Forelimb muscle (tissue), 1 donor: ENCODE data around the gene KCNQ5. TPM values are rescaled to one million over a fixed set of nuclear protein-coding genes. Genes with fewer than 3 reads are reported as not detected.
"Not testable (repeated sequence)": the region's sequence is repeated elsewhere in the genome, so short reads cannot be mapped to it uniquely, and the experiment has no call there.

Source experiments
- DNase-seq: peaks from one replicate; pipeline ENCODE4 v3.0.0-alpha.2; 2013; ENCODE audit warnings: low read depth
- polyA plus RNA-seq: library from polyadenylated mRNA; unstranded; fragments of 120-200 nt; gene quantifications from one replicate; pipeline ENCODE4 v1.2.1, GENCODE V29; 2013; ENCODE audit not compliant: insufficient read length

Gene KCNQ5
- polyA plus RNA-seq, 1 donor, result 0.85 TPM

DNA sequence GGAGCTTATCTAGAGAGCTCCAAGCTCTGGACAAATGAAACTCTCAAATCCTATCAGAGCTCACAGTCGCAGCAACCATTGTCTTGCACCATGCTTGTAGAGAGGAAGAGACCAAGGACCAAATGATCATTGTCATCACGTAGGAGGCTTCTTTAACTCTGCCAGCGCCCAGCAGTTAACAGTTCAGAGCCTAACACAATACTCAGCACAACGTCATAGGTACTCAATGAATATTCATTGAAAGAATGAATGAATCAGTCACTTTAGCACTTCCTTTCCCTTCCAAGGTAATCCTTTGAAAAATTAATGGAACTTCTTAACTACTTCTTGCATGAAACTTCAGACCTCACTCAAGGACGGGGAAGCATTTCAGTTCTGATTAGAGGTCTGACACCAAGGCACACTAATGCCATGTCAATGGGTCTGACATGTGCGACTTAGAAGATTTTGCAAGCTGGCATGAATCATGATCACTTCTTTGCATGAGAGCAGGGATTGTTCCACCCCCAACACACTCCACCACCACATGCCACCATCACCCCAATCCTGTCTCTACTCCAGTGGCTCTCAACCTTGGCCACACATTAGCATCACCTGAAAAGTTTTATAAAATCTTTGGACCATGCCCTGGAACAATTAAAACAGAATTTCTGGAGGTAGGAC, 558.3 kb downstream of the KCNQ5 start:
- DNase-seq, result no peak

DNA sequence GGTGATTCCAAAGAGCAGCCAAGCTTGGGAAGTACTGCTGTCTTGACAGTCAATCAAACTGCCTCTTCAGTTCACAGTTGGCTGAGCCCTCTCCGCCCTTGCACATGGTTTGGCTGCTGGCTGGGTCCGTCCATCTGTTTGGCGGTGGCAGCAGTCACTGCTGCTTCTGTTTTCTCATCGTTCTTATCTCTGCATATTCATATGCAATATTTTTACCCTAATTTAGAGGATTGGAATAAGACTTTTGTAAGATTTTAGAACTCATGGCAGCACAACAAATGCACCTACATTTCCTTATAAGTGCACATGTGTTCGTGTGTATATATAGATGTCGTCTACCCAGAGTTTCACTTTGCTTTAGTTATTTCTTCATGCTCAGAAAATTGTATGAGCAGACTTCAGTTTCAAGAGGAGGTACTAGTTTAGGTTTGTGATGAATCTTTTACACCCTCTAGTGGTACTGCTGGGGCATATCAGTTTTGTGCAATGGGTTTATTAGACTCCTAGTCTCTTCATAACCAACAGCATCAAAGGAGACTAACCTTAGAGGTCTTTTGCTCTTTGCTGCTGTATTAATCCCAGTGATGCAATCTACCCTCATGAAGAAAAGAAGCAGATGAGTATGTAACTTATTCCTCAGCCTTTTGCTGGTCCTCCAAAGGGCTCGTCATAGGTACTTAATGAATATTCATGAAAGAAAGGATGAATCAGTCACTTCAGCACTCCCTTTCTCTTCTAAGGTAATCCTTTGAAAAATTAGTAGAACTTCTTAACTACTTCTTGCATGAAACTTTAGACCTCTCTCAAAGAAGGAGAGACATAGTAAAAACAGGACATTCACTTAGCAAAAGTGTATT, 559.1 kb downstream of the KCNQ5 start:
- peak; percentile 32 for DNase-seq

DNA sequence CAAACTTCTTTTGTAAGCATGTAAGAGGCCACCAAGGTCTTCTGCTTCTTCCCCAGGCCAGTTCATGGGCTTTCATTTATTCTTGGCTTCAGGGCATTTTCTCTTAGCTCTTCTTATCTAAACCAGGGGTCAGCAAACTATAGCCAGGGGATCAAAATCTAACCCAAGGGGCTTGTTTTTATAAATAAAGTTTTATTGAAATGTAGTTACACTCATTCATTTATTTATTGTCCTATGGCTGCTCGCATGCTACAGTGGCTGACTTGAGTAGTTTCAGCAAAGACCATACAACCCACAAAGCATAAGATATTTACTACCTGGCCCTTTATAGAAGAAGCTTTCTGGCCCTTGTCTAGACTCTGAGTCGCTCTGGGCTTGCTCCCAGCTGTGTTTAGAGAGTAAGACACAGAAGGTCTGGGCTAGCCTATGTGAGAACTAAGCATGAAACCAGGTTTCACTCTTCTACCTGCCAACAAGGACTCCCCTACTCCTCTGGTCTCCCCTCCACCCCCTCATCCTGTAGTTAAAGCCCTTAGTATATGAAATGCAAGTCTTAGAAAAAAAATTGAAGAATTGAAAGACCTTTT, 560.2 kb downstream of the KCNQ5 start:
- DNase-seq, result no peak

DNA sequence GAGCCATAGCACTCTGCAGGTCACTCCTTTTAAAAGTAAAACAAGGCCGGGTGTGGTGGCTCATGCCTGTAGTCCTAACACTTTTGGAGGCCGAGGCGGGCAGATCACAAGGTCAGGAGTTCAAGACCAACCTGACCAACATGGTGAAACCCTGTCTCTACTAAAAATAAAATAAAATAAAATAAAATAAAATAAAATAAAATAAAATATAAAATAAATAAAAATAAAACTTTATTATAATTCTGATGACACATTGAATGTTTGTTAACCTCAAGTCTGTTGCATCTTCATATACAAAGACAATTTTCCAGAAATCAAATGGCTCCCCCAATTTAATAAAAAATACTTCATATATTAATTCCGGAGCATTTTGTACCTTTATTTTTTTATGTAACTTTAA, 571.4 kb downstream of the KCNQ5 start:
- DNase-seq, result not testable (repeated sequence)

DNA sequence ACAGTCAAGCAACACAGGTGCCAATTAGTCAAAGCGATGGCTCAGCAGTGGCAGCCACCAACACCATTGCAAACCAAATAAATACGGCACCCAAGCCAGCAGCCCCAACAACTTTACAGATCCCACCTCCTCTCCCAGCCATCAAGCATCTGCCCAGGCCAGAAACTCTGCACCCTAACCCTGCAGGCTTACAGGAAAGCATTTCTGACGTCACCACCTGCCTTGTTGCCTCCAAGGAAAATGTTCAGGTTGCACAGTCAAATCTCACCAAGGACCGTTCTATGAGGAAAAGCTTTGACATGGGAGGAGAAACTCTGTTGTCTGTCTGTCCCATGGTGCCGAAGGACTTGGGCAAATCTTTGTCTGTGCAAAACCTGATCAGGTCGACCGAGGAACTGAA, 572.9 kb downstream of the KCNQ5 start:
- DNase-seq, result no peak

DNA sequence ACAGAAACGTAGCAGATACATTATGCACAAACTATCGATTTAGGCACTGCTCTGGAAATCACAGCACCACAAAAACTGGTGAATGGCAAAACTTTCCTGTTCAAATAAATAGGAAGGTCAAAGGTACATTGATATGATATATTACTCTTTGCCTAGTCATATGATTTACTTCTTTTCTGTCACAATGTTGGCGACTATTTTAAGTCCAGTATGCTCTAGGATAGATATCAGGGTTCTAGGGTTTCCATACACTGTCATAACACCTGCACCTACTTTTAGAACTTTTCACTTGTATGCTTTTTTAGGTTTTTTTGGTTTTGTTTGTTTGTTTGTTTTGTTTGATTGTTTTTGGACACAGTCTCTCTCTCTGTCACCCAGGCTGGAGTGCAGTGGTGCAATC, 578.4 kb downstream of the KCNQ5 start:
- DNase-seq, result no peak

DNA sequence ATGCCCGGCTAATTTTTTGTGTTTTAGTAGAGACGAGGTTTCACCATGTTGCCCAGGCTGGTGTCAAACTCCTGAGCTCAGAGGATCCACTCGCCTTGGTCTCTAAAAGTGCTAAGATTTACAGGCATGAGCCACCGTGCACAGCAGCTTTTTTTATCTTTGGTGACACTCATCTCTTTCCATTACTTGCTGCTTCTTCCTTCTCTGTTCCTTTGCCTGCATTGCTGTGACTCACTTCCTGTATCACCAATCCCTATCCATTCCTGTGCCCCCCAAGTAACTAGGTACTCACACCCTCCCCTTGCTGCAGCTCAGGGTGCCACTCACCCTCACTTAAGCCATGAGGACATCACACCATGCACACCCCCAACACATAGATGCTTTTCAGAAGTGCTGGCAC, 578.9 kb downstream of the KCNQ5 start:
- no peak for DNase-seq

DNA sequence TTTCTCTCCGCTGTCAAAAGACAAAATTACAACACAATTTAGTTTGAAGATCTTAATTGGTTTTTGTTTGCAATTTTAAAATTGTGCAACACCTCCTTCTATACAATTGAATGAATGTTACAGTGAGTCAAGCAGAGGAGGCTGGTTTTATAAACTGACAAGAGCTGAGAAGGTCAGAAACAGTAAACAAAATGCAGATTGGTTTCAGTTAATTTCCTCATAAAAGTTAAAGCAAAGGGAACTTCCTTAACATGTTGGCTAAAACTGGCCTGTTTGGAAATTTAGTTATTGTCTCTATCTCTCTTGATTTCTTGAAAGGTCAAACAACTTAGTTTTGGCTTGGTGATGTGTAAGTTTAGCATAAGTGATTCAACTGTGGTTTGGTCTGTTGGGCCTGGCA, 581.2 kb downstream of the KCNQ5 start:
- no peak for DNase-seq

DNA sequence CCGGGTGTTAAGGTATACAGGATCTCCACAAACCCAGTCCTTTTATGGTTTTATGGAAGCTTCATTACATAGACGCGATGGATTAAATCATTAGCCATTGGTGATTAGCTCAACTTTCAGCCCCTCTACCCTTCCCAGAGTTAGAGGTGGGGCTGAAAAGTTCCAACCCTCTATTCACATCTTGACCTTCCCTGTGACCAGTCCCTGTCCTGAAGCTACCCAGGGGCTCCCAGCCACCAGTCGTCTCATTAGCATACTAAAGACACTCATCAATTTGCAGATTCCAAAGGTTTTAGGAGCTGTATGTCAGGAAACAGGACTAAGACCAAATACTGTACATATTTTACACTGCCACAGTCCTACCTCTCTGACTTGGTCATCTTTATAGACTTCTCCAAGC, 582.4 kb downstream of the KCNQ5 start:
- DNase-seq, result no peak

DNA sequence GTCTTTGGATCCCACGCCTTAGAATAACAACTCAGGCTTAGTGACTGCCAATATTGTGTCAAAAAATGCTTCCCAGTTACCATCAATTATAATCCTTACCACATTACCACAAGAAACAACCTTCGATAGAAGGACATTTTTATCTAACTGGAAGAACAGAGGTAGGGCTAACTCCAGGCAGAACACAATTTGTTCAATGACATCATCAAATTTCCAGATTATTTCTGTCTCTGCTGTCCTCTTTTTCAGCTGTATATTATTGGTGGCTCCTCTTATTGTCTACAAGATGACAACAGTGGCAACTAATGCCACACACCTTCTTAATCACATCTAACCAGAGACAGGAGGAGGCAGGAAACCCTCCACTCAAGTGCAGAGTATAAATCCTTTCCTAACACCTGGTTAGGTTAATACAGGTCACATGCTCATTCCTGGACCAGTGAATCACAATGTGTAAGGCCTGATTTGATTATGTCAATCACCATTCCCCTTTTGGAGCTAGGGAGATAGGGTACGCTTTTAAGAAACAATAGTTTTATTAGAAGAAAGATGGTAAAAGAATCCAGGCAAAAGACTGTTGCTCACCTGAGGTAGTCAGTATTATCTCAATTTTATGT, 585.5 kb downstream of the KCNQ5 start:
- no peak for DNase-seq

DNA sequence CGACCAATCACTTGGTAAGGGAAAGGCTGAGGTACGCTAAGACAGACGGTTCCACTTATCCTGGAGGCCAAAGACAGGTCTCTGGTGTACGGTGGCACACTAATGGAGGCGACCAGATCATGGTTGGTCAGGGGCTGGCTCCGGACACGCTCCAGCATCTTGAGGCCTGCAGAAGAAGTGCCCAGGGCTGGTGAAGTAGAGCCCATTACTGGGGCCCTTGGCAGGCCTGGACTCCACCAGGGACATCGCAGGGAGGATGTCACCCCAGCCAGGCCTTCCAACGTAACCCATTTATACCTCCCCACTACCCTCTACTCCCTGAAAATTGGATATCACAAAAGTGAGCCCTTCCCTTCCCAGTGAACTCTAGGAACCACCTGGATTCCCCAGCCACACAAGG, 587.3 kb downstream of the KCNQ5 start:
- no peak for DNase-seq

DNA sequence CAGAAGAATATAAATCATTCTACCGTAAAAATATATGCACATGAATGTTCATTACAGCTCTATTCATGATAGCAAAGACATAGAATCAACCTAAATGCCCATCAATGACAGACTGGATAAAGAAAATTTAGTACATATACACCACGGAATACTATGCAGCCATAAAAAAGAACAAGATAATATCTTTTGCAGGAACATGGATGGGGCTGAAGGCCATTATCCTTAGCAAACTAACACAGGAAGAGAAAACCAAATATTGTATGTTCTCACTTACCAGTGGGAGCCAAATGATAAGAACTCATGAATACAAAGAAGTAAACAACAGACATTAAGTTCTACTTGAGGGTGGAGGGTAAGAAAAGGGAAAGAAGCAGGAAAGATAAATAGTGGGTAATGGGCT, 595.0 kb downstream of the KCNQ5 start:
- no peak for DNase-seq

DNA sequence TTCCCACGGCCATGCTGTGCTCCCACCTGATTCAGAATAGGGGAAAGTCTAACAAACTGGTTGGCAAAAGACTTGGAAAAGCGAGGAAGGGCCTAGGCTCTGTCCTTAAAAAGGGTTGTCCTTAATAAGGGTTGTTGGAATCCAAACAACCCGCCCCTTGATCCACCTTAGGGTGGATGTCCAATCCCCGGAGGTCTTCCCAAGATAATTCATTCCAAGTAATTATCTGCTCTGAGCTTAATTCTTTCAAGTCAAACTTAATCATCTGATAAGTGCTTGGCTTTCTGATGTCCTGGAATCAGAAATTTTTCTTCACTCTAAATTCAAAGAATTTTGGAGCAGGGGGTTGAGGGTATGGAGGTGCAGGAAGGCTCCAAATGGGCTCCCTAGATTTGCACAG, 603.5 kb downstream of the KCNQ5 start, which contains the start of gene KHDC1L:
Gene KHDC1L, minus strand, starts transcription at position 101 of the 400 bp plus-strand sequence. Its CDS starts 88 bp downstream, at position 13.
- DNase-seq, result no peak

DNA sequence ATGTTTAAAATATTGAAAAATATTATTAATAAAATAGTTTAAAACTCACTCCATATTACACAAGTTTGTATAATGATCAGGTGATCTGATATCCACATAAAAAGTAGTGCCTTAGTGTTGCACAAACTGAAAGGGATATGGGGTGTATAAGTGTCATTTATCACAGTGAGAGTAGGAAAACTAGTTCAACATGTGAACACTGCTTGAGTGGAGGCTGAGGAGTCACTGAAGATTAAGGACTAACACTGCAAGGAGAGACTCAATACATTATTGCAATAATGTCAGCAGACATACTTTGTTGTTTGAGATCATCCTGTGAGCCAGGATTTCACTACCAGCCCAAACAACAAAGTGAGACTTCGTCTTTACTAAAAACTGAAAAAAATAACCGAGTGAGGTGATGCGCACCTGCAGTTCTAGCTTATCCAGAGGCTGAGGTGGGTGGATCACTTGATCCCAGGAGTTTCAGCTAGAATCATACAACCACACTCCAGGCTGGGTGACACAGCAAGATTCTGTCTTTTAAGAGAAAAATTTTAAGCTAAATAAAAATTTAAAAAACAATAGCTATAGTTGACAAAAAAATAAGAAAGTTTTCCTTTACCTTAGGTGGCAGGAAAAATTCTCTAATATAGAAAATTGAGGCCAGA, 605.9 kb downstream of the KCNQ5 start:
- DNase-seq, result no peak

DNA sequence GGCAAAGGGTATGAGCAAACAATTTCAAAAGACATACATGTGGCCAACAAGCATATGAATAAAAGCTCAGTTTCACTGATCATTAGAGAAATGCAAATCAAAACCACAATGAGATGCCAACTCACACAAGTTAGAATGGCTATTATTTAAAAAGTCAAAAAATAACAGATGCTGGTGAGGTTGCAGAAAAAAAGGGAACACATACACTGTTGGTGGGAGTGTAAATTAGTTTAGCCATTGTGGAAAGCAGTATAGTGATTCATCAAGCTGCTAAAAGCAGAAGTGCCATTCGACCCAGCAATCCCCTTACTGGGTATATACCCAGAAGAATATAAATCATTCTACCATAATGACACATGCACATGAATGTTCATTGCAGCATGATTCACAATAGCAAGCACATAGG, 610.1 kb downstream of the KCNQ5 start:
- no peak for DNase-seq

DNA sequence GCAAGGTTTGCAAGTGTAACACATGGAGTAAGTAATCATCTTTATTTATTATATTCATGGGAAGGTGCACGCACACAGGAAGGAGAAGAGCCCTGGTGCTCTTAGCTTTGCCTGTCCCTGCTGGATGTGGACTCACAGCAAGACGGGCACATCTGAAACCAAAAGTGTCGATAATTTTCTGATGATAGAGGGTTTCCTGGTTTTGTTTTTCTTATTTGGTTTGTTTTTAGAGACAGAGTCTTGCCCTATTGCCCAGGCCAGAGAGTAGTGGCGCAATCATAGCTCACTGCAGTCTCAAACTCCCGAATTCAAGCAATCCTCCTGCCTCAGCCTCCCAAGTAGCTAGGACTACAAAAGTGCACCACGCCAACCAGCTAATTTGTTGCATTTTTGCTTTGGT, 611.2 kb downstream of the KCNQ5 start:
- DNase-seq, result no peak

DNA sequence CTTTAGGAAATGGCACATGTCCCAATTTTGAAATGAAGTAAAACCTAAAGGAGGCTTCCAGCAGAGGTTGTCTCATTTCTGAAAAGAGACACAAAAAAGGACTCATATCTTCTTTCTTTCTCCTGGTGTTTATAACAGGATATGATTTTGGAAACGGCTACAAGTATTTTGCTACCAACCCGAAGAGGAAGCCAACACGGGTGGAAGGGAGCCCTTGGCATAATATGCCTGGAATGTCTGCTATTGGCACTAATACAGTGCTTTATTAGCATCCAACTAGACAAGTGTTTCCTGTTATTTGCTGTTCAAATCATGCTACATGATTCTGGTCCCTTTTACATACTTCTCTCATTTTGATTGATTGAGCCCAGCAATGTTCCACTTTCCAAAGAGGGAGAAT, 612.1 kb downstream of the KCNQ5 start:
- not testable (repeated sequence) for DNase-seq

DNA sequence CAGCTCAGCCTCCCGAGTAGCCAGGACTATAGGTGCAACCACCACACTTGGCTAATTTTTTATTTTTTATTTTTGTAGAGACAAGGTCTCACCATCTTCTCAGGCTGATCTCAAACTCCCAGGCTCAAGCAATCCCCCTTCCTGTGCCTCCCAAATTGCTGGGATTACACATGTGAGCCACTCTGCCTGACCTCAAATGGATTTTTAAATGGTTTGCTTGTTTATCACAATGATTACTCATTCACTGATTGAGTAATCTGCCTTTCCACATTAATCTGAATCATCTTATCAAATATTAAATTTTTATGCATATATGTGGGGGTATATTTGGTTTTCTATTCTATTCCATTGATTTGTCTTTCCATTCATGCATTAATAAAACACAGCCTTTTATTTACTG, 612.9 kb downstream of the KCNQ5 start:
- DNase-seq, result no peak

DNA sequence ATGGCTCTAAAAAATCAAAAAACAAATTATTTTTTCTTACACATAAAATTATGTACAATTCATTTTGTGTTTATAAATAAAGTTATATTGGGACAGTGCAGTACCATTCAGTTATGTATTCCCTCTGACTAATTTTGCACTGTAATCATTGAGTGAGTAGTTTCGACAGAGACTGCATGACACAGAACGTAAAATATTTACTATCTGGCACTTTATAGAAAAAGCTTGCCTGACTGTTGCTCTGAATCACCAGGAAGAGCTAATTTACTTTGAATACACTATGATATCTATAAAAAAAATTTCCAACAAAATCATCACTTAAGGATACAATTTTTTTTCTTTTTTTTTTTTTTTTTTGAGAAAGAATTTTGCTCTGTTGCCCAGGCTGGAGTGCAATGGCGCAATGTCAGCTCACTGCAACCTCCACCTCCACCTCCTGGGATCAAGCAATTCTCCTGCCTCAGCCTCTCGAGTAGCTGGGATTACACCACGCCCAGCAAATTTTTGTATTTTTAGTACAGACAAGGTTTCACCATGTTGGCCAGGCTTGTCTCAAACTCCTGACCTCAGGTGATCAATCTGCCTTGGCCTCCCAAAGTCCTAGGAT, 614.4 kb downstream of the KCNQ5 start:
- no peak for DNase-seq

DNA sequence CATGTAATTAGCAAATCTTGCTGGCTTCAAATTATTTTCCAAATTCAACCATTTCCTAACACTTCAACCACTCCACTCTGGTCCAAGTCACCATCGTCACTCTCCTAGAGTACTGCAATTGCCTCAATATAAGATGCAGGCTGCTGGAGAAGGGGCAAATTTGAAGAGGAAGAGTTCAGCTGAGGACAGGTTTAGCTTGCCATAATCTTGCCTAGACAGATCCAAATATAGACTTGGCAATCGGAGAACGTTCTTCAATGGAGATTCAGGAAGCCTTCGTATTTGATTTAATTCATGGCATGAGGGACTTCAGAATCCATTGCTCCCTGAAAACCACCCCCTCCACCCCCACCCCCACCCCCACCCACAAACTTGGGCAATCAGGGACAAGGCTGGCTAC, 618.9 kb downstream of the KCNQ5 start:
- DNase-seq, result no peak

DNA sequence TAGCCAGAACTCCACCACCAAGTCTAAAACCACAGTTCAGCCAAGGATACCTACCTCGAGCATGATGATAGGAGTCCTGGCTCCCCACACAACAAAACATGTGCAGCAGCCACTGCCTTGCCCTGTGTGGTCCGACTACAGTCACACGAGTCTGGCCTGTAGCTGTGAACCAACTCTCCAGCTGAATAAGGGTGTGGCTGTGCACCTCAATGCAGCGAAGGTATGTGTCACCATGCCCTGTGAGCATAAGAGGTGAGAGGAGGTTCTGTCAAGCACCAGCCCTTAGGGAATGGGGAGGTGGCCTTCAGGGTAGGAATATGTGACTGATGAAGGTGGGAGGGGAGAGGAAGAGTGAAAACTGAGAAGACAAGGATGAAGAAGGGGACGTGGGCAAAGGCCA, 620.1 kb downstream of the KCNQ5 start:
- DNase-seq, result no peak
